ENCODE data around the gene DSCAML1. TPM values are rescaled to one million over a fixed set of nuclear protein-coding genes. Genes with fewer than 3 reads are reported as not detected.

DSCAML1 gene
- total RNA-seq, 2 donors from 2014 or later, result 0.21 to 0.41 TPM

DNA sequence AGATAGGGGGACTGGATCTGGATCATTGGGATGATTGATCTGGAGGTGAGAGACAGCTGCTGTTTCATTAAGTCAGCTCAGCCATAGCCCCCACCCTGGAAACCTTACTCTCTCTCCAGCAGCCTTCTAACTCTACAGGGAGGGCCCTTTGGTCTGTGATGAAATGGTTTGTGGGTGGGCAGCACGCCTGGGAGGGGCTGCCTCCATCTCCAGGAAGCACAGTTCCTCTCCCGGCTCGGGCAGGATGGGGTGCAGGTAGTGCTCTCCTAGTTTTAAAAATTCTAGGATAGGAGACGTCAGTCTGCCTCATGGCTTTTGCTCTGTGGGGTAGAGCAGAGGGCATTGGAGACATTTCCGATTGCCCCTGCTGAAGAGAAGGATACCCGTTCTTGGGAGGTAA lies 379.7 kb downstream of the DSCAML1 start:
- Histone ChIP-seq H3K9me3 (no peaks in the 10 kb centered on the region), H3K36me3 (no peaks in the 10 kb centered on the region), H3K4me3 (no peak overlapping the region), H3K4me1 (ENCODE audit: control insufficient read depth in 1 of 2, low read depth in 2 of 2) (no peaks in the 10 kb centered on the region), H3K27me3 (replicated peaks; ENCODE audit: insufficient read depth) (no peaks in the 10 kb centered on the region), H3K27ac (no peak overlapping the region)
- no peak for ATAC-seq (ENCODE audit: insufficient number of reproducible peaks, low FRiP score, low read depth)
- TF ChIP-seq, protein P1, sequence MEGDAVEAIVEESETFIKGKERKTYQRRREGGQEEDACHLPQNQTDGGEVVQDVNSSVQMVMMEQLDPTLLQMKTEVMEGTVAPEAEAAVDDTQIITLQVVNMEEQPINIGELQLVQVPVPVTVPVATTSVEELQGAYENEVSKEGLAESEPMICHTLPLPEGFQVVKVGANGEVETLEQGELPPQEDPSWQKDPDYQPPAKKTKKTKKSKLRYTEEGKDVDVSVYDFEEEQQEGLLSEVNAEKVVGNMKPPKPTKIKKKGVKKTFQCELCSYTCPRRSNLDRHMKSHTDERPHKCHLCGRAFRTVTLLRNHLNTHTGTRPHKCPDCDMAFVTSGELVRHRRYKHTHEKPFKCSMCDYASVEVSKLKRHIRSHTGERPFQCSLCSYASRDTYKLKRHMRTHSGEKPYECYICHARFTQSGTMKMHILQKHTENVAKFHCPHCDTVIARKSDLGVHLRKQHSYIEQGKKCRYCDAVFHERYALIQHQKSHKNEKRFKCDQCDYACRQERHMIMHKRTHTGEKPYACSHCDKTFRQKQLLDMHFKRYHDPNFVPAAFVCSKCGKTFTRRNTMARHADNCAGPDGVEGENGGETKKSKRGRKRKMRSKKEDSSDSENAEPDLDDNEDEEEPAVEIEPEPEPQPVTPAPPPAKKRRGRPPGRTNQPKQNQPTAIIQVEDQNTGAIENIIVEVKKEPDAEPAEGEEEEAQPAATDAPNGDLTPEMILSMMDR (IDR thresholded peaks at IDR 0.05), result no peak
- no peak for DNase-seq (ENCODE audit: low spot score)

DNA sequence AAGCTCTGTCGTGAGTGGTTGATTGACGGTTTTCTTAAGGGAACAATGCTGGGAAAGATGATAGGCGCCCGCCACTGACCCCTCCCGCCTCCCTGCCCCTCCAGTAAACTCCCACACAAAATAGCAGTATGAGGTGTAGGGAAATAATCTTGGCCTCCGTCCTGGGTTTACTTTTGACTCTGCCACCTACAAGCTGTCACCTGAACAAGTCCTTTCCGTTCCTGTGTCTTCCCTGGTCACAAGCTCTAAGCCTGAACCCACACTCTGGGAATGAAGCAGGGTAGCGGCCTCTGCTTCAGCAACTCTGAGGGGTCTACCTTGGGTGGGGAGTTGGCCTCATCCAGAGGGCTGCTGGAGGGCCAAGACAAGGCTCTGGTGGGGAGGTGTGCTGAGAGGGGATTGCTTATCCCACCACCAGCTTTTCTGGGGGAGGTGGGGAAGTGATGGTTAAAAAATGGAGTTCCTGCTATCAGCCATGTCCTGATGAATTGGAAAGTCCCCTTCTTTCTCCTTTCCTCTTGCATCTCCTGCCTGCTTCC lies 381.6 kb downstream of the DSCAML1 start:
- ATAC-seq (ENCODE audit: insufficient number of reproducible peaks, low FRiP score, low read depth) (no peak), DNase-seq (ENCODE audit: low spot score) (no peak)
- Histone ChIP-seq H3K4me1 (ENCODE audit: control insufficient read depth in 1 of 2, low read depth in 2 of 2) (no peaks in the 10 kb centered on the region), H3K9me3 (no peaks in the 10 kb centered on the region), H3K27ac (no peak overlapping the region), H3K36me3 (peaks cover 4% of the 10 kb centered on the region), H3K27me3 (replicated peaks; ENCODE audit: insufficient read depth) (no peaks in the 10 kb centered on the region), H3K4me3 (no peak overlapping the region)
- TF ChIP-seq, protein P1 (IDR thresholded peaks at IDR 0.05), result no peak

DNA sequence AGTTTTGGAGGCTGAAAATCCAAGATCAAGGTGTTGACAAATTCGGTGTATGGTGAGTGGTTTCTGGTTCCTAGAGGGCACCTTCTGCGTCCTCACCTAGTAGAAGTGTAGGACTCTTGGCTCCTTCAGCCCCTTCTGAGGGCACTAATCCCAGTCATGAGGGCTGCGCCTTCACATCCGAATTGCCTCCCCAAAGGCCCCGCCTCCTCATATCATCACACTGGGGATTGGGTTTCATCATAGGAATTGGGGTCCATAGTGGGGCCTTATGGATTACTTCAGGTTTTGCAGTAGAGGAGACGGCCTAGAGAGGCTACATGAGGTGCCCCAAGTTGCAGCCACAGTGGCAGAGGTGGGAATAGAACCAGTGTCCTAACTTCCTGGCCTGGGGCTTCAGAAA lies 382.3 kb downstream of the DSCAML1 start:
- TF ChIP-seq, protein P1 (IDR thresholded peaks at IDR 0.05), result no peak
- Histone ChIP-seq H3K36me3 (peaks cover 11% of the 10 kb centered on the region), H3K27me3 (replicated peaks; ENCODE audit: insufficient read depth) (no peaks in the 10 kb centered on the region), H3K9me3 (no peaks in the 10 kb centered on the region), H3K27ac (no peak overlapping the region), H3K4me1 (ENCODE audit: control insufficient read depth in 1 of 2, low read depth in 2 of 2) (no peaks in the 10 kb centered on the region), H3K4me3 (no peak overlapping the region)
- ATAC-seq (ENCODE audit: insufficient number of reproducible peaks, low FRiP score, low read depth) (no peak), DNase-seq (ENCODE audit: low spot score) (no peak)

- no peak for ATAC-seq (ENCODE audit: insufficient number of reproducible peaks, low FRiP score, low read depth)
These were observed 383.4 kb downstream of the DSCAML1 start for GRCh38 chr11:117413616-117414015.

GRCh38 chr11:117412653-117413275 lies 384.3 kb downstream of the DSCAML1 start:
- H3K4me1 ChIP-seq (ENCODE audit: control insufficient read depth in 1 of 2, low read depth in 2 of 2), result no peaks in the 10 kb centered on the region
- no peak overlapping the region for H3K4me3 ChIP-seq
- ATAC-seq (ENCODE audit: insufficient number of reproducible peaks, low FRiP score, low read depth) (no peak), DNase-seq (ENCODE audit: low spot score) (no peak)
- TF ChIP-seq, protein P1 (IDR thresholded peaks at IDR 0.05), result no peak
- no peaks in the 10 kb centered on the region for H3K9me3 ChIP-seq
- no peak overlapping the region for H3K27ac ChIP-seq
- no peaks in the 10 kb centered on the region for H3K27me3 ChIP-seq (replicated peaks; ENCODE audit: insufficient read depth)
- H3K36me3 ChIP-seq, result peaks cover 28% of the 10 kb centered on the region

More at GRCh38 chr11:117413616-117414015, 383.4 kb downstream of the DSCAML1 start:
- TF ChIP-seq, protein P1 (IDR thresholded peaks at IDR 0.05), result no peak
- H3K27ac ChIP-seq, result no peak overlapping the region
- peaks cover 22% of the 10 kb centered on the region for H3K36me3 ChIP-seq
- H3K4me3 ChIP-seq, result no peak overlapping the region
- H3K4me1 ChIP-seq (ENCODE audit: control insufficient read depth in 1 of 2, low read depth in 2 of 2), result no peaks in the 10 kb centered on the region
- H3K27me3 ChIP-seq (replicated peaks; ENCODE audit: insufficient read depth), result no peaks in the 10 kb centered on the region
- no peaks in the 10 kb centered on the region for H3K9me3 ChIP-seq
- DNase-seq (ENCODE audit: low spot score), result no peak

Measured in thoracic aorta (tissue), 2 donors.